ENCODE data around the gene CDT1.

CDT1 gene

GRCh38 chr16:88758944-88759244 lies 44.7 kb upstream of the CDT1 start:
- no peak for TF ChIP-seq CTCF (IDR thresholded peaks at IDR 0.05; ENCODE audit: borderline replicate concordance, control extremely low read depth, extremely low read depth, insufficient read depth, missing control alignments)
- in situ Hi-C loops (cut with MboI; ENCODE audit: low sequenced_read_pairs, unreplicated experiment) = no loop called here

DNA sequence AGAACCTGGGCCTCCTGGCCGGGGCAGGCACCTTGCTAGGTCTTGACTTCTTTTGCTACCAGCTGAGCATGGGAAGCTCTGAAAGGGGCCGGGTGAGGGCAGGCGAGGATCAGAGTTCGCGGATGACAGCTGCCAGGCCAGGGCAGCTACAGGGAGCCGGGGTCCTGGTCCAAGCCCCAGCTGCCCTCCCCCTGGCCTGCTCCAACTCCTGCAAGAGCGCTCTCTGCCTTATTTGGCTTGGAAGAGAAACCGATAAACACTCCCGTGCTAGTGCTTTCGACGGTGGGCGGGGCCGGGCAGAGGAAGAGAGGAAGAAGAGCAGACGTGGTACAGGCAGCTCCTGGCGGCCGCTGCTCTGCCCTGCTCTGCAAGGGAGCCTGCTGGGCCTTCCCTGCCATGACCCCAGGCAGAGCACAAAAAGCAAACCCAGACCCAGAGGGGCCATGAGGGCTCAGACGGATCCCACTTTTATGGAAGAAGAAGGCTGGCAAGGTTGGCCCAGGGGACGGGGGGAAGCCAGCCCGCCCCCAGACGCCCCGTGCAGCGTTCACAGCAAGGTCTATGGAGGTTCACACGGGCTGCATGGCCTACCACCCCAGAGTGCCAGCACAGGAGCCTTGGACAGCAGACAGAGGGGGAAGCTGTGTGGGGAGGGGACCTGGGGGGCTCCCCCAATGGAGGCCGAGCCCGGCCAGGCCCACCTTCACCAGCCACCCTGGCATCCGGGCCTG lies 44.2 kb upstream of the CDT1 start:
- in situ Hi-C loops (cut with MboI; ENCODE audit: low sequenced_read_pairs, unreplicated experiment) = no loop called here
- TF ChIP-seq CTCF (IDR thresholded peaks at IDR 0.05; ENCODE audit: borderline replicate concordance, control extremely low read depth, extremely low read depth, insufficient read depth, missing control alignments) = no peak
- DNase-seq (ENCODE audit: low spot score) = no peak

More at GRCh38 chr16:88758944-88759244, 44.7 kb upstream of the CDT1 start:
- no peak for DNase-seq (ENCODE audit: low spot score)

- DNase-seq (ENCODE audit: low spot score) = no peak
- in situ Hi-C loops (cut with MboI; ENCODE audit: low sequenced_read_pairs, unreplicated experiment) = no loop called here
- no peak for TF ChIP-seq CTCF (IDR thresholded peaks at IDR 0.05; ENCODE audit: borderline replicate concordance, control extremely low read depth, extremely low read depth, insufficient read depth, missing control alignments)
Observed at GRCh38 chr16:88759976-88760350, 43.6 kb upstream of the CDT1 start.

GRCh38 chr16:88760424-88761142 lies 43.0 kb upstream of the CDT1 start:
- TF ChIP-seq CTCF (IDR thresholded peaks at IDR 0.05; ENCODE audit: borderline replicate concordance, control extremely low read depth, extremely low read depth, insufficient read depth, missing control alignments) = no peak
- in situ Hi-C loops (cut with MboI; ENCODE audit: low sequenced_read_pairs, unreplicated experiment) = no loop called here
- no peak for DNase-seq (ENCODE audit: low spot score)

GRCh38 chr16:88761143-88761534 lies 42.5 kb upstream of the CDT1 start:
- in situ Hi-C loops (cut with MboI; ENCODE audit: low sequenced_read_pairs, unreplicated experiment) = no loop called here
- DNase-seq (ENCODE audit: low spot score) = no peak
- no peak for TF ChIP-seq CTCF (IDR thresholded peaks at IDR 0.05; ENCODE audit: borderline replicate concordance, control extremely low read depth, extremely low read depth, insufficient read depth, missing control alignments)

GRCh38 chr16:88761830-88762229 lies 41.8 kb upstream of the CDT1 start:
- no peak for TF ChIP-seq CTCF (IDR thresholded peaks at IDR 0.05; ENCODE audit: borderline replicate concordance, control extremely low read depth, extremely low read depth, insufficient read depth, missing control alignments)
- in situ Hi-C loops (cut with MboI; ENCODE audit: low sequenced_read_pairs, unreplicated experiment) = no loop called here
- no peak for DNase-seq (ENCODE audit: low spot score)

Measured in GM13976 (cell line).